BLaER1 (cell line): ENCODE data around the gene USP3.

Experiments used
- H3K27ac ChIP-seq: shearing (Covaris generic); formaldehyde crosslinking; 2 replicates; pipeline ENCODE4 v1.8.1; 2022
- H3K27me3 ChIP-seq: shearing (Covaris generic); formaldehyde crosslinking; 2 replicates; pipeline ENCODE4 v1.8.1; 2022
- H3K36me3 ChIP-seq: shearing (Covaris generic); formaldehyde crosslinking; 2 replicates; pipeline ENCODE4 v1.8.1; 2022
- H3K4me1 ChIP-seq: shearing (Covaris generic); formaldehyde crosslinking; 2 replicates; pipeline ENCODE4 v1.8.1; 2022
- H3K4me2 ChIP-seq: shearing (Covaris generic); formaldehyde crosslinking; 2 replicates; pipeline ENCODE4 v1.8.1; 2022
- H3K4me3 ChIP-seq: shearing (Covaris generic); formaldehyde crosslinking; 2 replicates; pipeline ENCODE4 v1.8.1; 2022
- H3K9ac ChIP-seq: shearing (Covaris generic); formaldehyde crosslinking; 2 replicates; pipeline ENCODE4 v1.8.1; 2022
- H3K9me3 ChIP-seq: shearing (Covaris generic); formaldehyde crosslinking; 2 replicates; pipeline ENCODE4 v1.8.1; 2022
- H4K20me1 ChIP-seq: shearing (Covaris generic); formaldehyde crosslinking; 2 replicates; pipeline ENCODE4 v1.8.1; 2022
- Cebpa-rat ChIP-seq: shearing (Covaris generic); IDR thresholded peaks from 2 replicates; pipeline ENCODE4 v1.8.1; 2022

Gene USP3

DNA sequence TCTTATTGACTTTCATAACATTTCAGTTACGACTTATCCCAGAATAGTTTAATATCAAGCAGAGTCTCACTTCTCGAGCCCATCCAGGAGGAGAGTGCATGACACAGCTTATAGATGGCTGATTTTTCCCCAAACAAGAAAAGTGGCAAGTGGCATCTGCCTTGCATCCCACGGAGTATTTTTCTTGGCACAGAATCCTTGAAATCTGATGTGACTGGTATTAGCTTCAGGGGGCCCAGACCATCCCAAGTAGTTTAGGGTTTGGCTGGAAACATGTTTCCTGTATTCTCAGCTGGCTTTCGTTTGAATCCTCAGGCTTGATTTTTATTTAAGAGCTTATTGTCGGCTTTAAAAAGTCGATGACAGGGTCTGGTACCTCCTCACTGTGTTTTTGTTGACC is 72.0 kb downstream of the USP3 start:
- Histone ChIP-seq H3K4me3 (no peak overlapping the region), H3K4me1 (no peaks in the 10 kb centered on the region), H3K27ac (no peak overlapping the region), H3K36me3 (peaks cover 82% of the 10 kb centered on the region), H4K20me1 (0 out of 2 replicates have a peak, but pooled peaks cover 9% of the 10 kb centered on the region), H3K9ac (no peak overlapping the region), H3K27me3 (no peaks in the 10 kb centered on the region), H3K9me3 (no peaks in the 10 kb centered on the region), H3K4me2 (no peak overlapping the region)
- TF ChIP-seq Cebpa-rat: no peak

DNA sequence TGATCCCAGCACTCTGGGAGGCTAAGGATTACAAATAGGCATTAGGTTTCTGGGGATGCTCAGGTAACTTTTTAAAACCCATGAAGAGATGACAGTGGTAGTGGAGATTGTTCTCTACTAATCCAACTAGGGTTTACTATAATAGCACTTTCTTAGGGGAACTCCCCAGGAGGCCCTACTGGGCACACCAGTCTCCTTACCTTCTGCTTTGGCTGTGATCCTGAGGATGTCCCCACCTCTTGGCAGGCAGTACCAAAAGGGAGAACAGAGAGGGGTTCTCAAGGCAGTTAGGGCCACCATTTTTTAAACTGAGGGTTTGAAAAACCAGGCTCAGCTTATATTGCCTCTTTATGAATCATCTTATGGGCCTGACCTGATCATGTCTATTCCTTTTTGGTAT is 77.8 kb downstream of the USP3 start:
- no peak overlapping the region for H3K4me3 ChIP-seq
- no peaks in the 10 kb centered on the region for H3K27me3 ChIP-seq
- peaks cover 90% of the 10 kb centered on the region for H3K36me3 ChIP-seq
- peaks cover 21% of the 10 kb centered on the region for H3K9me3 ChIP-seq
- no peak overlapping the region for H3K4me2 ChIP-seq
- no peaks in the 10 kb centered on the region for H3K4me1 ChIP-seq
- H3K27ac ChIP-seq: no peak overlapping the region
- peaks cover 8% of the 10 kb centered on the region; the same call in 1 of the 2 replicates for H4K20me1 ChIP-seq
- TF ChIP-seq Cebpa-rat: no peak
- H3K9ac ChIP-seq: no peak overlapping the region

DNA sequence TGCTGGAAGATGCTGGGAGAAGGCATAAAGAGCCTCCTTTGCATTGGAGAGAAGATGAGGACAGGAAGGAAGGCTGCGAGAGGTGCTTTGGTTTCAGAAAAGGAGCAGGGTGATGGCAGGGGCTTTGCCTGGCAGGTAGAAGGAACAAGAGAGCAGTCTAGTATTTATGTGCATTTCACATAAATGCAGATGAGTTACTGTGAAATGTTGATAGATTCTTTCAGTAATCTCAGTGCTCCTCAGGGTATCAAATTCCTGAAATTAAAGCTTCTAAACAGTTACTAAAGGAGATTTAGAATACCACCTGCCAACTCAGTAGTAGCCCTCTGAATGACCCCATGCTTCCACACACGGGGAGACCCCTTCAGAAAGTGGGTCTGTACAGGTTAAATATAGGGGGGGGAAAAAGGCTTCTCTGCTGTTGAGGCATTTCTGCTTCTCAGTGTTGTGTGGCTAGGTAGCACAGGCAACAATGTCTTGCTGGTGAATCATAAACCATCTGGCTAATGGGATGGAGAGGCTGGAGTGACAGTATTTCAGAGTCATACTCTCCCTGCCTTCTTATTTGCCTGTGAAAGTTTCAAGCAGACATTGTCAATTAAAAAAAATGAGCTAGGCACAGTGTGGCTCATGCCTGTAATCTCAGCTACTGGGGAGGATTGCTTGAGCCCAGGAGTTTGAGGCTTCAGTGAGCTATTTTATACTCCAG is 78.5 kb downstream of the USP3 start:
- Histone ChIP-seq H3K4me2 (no peak overlapping the region), H3K4me3 (no peak overlapping the region), H3K9me3 (peaks cover 21% of the 10 kb centered on the region), H3K9ac (no peak overlapping the region), H4K20me1 (peaks cover 8% of the 10 kb centered on the region; the same call in 1 of the 2 replicates), H3K27ac (no peak overlapping the region), H3K36me3 (peaks cover 90% of the 10 kb centered on the region), H3K4me1 (no peaks in the 10 kb centered on the region), H3K27me3 (no peaks in the 10 kb centered on the region)
- TF ChIP-seq Cebpa-rat: no peak

DNA sequence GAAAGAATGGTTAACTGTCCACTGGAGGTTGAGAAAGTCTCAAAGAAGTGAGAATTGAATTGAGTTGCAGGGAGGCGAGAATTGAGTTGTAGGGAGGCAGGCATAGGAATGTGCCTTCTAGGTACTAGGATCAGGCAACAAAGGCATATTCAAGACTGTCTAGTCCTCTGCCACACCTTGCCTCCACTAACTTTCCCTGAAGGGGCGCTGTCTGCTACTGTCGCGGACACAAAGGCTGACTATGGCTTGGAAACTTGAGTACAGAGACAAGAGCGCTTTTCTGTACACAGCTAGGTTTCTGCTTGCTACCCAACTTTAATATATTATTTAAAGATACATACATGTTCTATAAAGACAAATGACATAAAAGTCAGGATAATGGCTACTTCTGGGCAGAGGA is 82.4 kb downstream of the USP3 start:
- TF ChIP-seq Cebpa-rat: no peak
- H3K27ac ChIP-seq: no peak overlapping the region

DNA sequence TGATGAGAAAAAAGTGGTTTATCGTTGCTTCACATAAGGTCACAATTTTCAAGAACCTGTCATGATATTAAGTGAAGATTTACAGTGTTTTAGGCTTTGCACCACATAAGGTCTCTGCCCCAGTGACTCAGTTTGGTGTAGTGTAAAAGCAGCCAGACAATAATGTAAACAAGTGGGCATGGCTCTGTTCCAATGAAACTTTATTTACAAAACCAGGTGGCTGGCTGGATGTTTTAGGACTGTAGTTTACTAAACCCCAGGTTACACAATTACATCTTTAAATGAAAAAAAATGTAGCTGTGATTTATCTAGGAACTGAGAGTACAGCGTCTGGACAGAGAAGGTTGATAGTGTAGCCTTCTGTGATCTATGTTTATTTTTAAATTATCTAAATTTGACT is 83.1 kb downstream of the USP3 start:
- Histone ChIP-seq H3K4me3 (no peak overlapping the region), H3K9ac (no peak overlapping the region), H3K9me3 (peaks cover 20% of the 10 kb centered on the region), H3K27me3 (no peaks in the 10 kb centered on the region), H3K4me1 (no peaks in the 10 kb centered on the region), H3K36me3 (peaks cover 100% of the 10 kb centered on the region), H3K4me2 (no peak overlapping the region), H4K20me1 (peaks cover 42% of the 10 kb centered on the region), H3K27ac (no peak overlapping the region)
- no peak for TF ChIP-seq Cebpa-rat

More for the DNA sequence above, 82.4 kb downstream of the USP3 start:
- Histone ChIP-seq H4K20me1 (peaks cover 41% of the 10 kb centered on the region), H3K9ac (no peak overlapping the region), H3K27me3 (no peaks in the 10 kb centered on the region), H3K4me2 (no peak overlapping the region), H3K9me3 (peaks cover 21% of the 10 kb centered on the region), H3K36me3 (peaks cover 100% of the 10 kb centered on the region), H3K4me1 (no peaks in the 10 kb centered on the region), H3K4me3 (no peak overlapping the region)

DNA sequence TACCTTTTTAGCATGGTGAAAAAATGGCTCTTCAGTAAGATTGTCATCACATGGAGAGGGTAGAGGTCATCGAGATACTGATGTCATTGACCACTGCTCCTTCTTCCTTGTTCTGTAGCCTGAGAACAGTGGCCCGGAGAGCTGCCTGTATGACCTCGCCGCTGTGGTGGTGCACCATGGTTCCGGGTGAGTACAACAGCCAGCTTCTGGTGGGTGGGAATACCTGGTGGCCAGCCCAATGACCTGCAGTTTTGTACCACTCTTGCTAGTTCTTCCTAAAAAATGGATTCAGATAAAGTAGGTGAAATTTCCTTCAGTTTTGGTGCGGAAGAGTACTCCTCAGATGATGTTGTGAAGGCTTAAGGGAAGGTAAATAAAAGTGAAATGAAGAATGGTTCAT is 84.4 kb downstream of the USP3 start:
- Histone ChIP-seq H3K27ac (no peak overlapping the region), H3K9ac (no peak overlapping the region), H3K9me3 (peaks cover 11% of the 10 kb centered on the region), H3K4me1 (no peaks in the 10 kb centered on the region), H4K20me1 (peaks cover 42% of the 10 kb centered on the region), H3K4me2 (no peak overlapping the region), H3K4me3 (no peak overlapping the region), H3K36me3 (peaks cover 100% of the 10 kb centered on the region), H3K27me3 (no peaks in the 10 kb centered on the region)
- no peak for TF ChIP-seq Cebpa-rat

DNA sequence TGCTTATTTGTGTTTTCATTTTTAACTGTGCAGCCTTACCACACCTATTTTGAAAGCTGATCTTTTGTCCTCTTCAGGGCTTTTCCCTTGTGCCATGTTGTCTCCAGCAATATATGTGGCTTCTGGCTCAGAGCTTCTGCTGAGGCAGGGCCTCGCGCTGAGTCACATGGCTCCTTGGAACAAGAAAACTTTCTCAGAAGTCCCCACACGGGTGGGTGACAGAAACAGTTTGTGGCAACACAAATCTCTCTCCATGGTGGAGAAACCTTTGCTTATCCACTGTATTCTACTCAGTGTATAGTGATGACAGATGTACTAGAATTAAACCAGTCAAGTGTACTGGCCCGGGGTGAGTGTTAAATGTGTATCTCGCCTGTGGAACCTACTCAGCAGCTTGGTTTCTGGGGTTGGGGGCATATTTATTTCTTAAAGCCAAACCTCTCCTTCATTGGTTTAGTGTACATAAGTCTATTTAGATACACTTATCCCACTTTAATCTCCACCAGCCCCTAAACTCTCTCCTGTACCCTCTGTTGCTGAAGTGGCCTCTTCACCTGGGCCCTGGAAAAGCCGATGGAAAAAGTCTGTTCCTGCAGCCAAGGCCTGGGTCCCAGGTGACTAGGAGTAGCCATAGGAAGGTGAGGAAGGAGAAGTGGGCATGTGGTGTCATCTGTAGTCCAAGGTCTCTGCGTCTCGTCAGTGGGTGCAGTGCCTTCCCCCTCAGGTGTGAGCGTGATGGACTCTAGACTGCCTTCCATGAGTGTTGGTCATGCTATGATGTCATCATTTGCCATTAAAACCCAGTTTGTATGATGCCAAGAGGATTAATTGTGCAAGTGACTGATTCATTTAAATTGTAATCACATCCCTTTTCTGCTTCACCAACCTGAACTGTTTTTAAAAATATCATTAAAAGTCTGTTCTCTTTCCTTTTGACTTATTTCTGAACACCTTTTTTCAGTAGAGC is 89.6 kb downstream of the USP3 start:
- Histone ChIP-seq H4K20me1 (peaks cover 33% of the 10 kb centered on the region), H3K4me1 (peaks cover 25% of the 10 kb centered on the region), H3K9me3 (no peaks in the 10 kb centered on the region), H3K36me3 (peaks cover 63% of the 10 kb centered on the region), H3K27ac (no peak overlapping the region), H3K27me3 (no peaks in the 10 kb centered on the region), H3K9ac (no peak overlapping the region), H3K4me2 (no peak overlapping the region), H3K4me3 (no peak overlapping the region)
- no peak for TF ChIP-seq Cebpa-rat

DNA sequence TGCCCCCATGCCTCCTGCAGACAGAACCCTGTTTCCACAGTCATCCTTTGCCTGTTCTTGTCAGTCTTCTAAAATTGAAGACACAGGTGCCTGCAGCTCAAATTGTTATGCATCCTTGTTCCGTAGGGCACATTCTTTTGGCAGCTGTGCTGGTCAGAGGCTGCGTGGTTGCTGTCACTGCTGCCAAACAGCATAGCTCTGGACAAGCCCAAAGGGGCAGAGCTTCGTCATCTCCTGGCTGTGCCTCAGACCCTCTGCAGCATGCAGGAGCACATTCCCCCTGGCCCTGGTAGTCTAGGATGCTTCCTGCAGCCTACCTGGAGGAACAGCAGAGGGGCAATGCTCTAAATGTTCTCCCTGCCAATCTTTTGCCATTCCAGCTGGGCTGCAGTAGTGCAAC is 90.7 kb downstream of the USP3 start:
- TF ChIP-seq Cebpa-rat: no peak
- Histone ChIP-seq H3K4me3 (no peak overlapping the region), H3K4me1 (peaks cover 35% of the 10 kb centered on the region), H3K36me3 (peaks cover 52% of the 10 kb centered on the region), H3K9me3 (no peaks in the 10 kb centered on the region), H3K9ac (no peak overlapping the region), H3K27me3 (no peaks in the 10 kb centered on the region), H4K20me1 (peaks cover 23% of the 10 kb centered on the region), H3K4me2 (peak overlapping the region; percentile 41), H3K27ac (no peak overlapping the region)

DNA sequence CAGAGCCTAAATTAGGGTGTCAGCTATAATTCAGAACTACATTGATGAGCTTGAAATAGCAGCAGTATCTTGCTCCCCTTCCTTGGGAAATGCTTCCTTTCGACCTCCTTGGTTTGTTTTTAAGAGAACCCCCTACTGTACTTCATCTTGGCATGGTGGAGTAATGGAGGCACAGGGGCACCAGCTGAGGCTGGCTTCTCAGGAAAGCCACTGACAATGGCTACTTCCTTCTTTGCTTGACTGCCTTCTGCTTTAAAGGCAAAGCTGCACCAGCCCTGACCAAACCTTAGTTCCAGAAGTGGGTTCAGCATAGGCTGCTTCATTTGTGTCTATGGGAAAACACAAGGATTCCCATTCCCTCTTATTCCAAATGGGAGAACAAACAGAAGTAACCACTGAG is 91.3 kb downstream of the USP3 start:
- H3K27ac ChIP-seq: 0 out of 2 replicates have a peak overlapping the region, but pooled peaks have one; percentile 33
- H4K20me1 ChIP-seq: peaks cover 16% of the 10 kb centered on the region
- H3K4me1 ChIP-seq: peaks cover 38% of the 10 kb centered on the region
- no peaks in the 10 kb centered on the region for H3K27me3 ChIP-seq
- no peak for TF ChIP-seq Cebpa-rat
- no peak overlapping the region for H3K9ac ChIP-seq
- H3K4me2 ChIP-seq: peak overlapping the region; percentile 41
- H3K4me3 ChIP-seq: no peak overlapping the region
- no peaks in the 10 kb centered on the region for H3K9me3 ChIP-seq
- H3K36me3 ChIP-seq: peaks cover 46% of the 10 kb centered on the region

DNA sequence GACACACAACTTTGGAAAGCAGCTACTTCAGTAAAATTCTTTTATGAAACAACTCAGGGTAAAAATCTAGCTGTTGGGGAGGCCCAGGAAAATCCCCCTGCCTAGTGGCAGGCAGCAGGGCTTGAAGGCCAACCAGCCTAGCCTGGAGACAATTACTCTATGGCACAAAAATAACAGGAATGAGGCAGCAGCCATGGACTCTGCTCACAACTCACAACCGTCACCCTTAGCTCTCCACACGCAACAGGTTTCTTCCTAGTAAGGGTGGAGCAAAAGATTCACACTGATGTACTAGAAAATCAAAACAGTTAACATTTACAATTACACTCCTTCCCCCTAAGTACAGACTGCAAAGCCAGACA is 92.3 kb downstream of the USP3 start:
- peaks cover 8% of the 10 kb centered on the region; the same call in 1 of the 2 replicates for H4K20me1 ChIP-seq
- H3K9me3 ChIP-seq: no peaks in the 10 kb centered on the region
- H3K4me3 ChIP-seq: no peak overlapping the region
- H3K4me1 ChIP-seq: peaks cover 41% of the 10 kb centered on the region
- no peak overlapping the region for H3K9ac ChIP-seq
- H3K27ac ChIP-seq: no peak overlapping the region
- TF ChIP-seq Cebpa-rat: no peak
- peaks cover 36% of the 10 kb centered on the region for H3K36me3 ChIP-seq
- no peak overlapping the region for H3K4me2 ChIP-seq
- no peaks in the 10 kb centered on the region for H3K27me3 ChIP-seq
